NCI-H345 (cell line): ENCODE results near the gene AIFM2.
"Not testable (repeated sequence)": the region's sequence is repeated elsewhere in the genome, so short reads cannot be mapped to it uniquely, and the experiment has no call there.

Source experiments
- DNase-seq: peaks from one replicate; lab custom pipeline; 2025; lab: John Stamatoyannopoulos, UW

Gene AIFM2

DNA sequence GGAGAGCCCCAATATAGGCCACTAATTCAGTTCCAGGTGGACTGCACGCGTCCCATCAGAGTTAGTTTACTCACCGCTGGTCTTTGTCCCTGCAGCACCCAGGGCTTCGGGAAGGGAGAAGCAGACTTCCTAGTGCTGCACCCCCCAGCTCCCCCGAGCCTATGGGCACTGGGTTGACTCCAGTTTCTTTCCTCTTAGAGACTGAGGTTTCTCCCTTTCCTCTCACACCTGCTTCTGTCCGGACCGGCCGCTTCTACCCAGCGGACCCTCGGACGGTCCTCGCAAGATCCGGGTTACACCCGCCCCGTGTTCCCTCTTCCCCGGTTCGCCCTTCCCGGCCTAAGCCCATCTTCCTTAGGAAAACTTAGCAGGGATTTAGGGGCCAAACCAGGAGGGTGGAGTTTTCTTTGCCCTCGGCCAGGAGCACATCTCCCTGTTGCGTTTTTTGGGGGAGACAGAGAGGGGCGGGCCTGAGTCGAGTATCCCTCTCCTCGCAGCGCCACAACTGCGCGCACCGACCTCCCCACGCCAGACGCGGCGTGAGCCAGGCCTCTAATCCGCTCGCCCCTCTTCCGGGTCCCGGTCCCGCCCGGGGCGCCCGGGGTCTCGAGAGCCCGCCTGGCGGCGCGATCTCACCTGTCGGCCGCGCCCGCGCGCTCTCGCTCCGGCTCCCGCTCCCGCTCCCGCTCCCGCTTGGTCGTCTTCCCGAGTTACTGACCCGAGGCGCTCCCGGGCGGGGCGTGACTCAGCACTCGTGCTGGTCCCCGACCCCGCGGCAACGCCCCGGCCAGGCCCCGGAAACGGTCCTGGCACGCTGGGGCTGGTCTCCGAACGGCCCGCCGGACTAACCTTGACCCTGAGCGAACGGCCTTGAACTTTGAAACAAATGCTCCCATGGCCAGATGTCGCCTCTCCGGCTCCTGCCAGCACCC is at the start of gene AIFM2:
TSS of gene AIFM2 (minus strand) at position 728 of the 932 bp plus-strand sequence. CDS start 8,741 bp downstream, outside the sequence.
- no peak for DNase-seq

DNA sequence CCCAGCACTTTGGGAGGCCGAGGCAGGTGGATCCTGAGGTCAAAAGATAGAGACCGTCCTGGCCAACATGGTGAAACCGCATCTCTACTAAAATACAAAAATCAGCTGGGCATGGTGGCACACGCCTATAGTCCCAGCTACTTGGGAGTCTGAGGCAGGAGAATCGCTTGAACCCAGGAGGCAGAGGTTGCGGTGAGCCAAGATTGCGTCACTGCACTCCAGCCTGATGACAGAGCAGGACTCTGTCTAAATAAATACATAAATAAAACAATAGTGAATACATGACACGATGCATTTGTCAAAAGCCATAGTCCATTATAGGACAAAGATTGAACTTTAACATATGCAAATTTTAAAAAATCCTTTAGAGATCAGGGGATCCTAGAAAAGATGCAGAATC is 46.6 kb upstream of the AIFM2 start:
- DNase-seq, result not testable (repeated sequence)

DNA sequence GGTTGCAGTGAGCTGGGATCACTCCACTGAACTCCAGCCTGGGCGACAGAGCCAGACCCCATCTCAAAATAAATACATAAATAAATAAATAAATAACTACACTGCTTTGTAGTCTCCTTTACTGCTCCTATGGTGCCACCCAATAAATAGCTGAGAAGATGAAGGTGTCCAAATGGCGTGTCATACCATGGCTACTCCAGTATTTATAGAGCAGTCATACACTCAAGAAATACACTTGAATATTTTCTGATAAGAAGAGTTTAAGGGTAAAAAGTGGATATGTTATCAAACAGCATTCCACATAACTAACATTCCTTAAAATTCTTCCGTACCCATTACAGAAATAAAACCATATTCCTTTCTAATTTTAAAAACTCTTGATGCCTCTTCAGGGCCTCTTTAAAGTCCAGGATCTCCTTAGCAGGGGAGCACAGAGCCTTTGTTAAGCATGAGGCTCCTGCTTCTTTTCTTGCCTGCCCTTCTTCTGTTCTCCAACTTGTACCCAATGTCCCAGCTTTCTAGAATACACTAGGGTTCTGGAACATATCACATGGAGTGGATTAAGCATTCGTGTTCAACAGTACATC is 45.6 kb upstream of the AIFM2 start:
- DNase-seq, result no peak

DNA sequence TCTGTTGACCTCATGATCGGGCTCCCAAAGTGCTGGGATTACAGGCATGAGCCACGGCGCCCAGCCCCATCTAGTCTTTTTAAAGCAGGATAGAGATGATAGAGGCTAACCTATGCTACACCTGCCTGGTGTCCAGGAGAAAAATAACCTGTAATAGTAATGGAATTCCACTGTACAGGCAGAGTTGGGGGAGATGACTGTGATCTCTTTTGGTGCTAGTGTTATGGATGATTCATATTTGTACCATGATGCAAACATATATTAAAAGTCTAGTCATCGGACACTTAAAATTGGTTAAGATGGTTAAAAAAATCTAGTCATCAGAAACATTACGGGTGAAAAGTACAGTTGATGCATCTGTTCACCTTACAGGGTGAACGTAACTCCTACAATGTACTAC is 43.8 kb upstream of the AIFM2 start:
- no peak for DNase-seq

GRCh38 chr10:70175516-70175915 is 42.9 kb upstream of the AIFM2 start:
- DNase-seq, result no peak

DNA sequence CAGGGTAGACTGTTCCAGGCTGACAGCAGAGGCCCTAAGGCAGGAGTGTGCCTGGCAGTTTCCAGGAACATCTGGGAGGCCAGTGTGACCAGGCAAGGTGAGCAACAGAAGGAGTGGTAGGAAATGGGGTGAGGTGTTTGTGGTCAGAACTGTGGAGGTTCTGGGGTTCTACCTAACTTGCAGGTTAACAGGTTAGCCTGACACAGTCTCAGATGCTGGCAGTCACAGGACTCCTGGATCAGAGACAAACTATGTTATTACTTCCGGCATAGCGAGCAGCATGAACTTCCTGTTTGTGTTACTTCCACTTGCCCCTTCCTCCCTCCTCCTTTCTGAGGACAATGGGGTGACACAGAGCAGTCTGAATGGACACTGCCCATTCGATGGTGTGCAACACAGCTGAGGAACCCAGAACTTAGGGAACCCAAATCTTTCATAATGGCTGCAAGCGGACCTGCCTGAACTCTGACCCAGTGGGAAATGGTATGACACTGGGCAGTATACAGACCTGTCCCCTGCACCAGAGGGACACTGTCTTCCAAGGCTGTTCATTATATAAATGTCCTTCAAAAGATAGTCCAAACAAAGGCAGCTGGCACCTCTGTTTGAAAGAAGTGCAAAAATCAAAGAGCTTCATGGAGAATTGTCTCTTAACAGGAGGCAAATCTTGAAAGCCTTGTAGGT is 41.6 kb upstream of the AIFM2 start:
- DNase-seq, result no peak

- DNase-seq, result no peak
Measured at GRCh38 chr10:70169649-70170364, 37.2 kb upstream of the AIFM2 start.

- DNase-seq, result no peak
Measured at GRCh38 chr10:70169011-70169410, 36.4 kb upstream of the AIFM2 start.

DNA sequence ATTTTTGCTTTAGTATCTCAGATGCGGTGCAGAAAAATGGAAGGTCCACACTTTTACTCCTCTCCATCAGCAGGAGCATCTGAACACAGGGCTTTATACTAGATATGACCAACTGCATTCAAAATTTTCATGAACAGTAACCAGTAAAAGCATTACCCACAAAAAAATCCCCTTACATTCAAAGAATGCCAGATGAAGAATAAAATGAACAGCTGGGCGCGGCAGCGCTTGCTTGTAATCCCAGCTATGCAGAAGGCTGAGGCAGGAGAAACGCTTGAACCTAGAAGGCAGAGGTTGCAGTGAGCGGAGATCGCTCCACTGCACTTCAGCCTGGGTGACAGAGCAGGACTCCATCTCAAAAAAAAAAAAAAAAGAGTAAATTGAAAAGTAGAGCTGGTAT is 34.6 kb upstream of the AIFM2 start:
- no peak for DNase-seq

GRCh38 chr10:70166394-70166793 is 33.8 kb upstream of the AIFM2 start:
- no peak for DNase-seq

DNA sequence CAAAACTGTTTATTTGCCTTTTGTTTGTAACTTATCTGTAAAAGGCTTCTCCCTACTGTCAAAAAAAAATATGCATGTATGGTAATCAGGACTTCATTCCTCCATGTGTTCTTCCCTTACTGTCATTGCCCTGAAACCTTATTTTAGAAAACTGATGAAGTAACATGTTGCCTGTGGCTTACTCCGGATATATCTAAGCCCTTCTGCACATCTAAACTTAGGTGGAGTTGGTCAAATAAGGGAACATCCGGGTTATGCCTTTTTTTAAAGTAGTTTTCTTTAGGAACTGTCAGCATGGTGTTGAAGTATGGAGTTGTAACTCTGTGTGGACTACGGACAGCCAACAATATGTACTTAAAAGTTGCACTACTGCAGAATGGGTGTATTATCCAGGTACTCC is 31.5 kb upstream of the AIFM2 start:
- DNase-seq, result no peak

GRCh38 chr10:70163448-70163847 is 30.8 kb upstream of the AIFM2 start:
- DNase-seq, result no peak

- DNase-seq, result no peak
Measured at GRCh38 chr10:70162892-70163201, 30.2 kb upstream of the AIFM2 start.

GRCh38 chr10:70162151-70162891 is 29.7 kb upstream of the AIFM2 start:
- DNase-seq, result no peak

DNA sequence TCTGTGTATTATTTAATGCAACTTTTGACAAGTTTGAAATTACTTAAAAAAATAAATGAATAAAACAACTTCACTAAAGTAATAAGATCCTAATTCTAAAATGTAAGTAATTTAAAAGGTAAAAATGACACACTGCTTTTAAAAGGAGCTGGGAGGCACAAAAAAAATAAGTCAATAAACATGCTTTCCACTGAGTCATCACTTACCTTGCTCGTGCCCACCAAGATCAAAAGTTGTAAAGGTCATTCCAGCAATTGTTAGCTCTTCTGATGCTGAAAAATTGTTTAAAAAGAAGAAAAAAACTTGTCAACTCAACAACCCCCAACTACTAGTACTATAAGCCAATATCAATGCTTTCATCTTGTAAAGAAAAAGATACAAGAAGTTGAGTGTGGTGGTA is 28.2 kb upstream of the AIFM2 start:
- DNase-seq, result no peak

DNA sequence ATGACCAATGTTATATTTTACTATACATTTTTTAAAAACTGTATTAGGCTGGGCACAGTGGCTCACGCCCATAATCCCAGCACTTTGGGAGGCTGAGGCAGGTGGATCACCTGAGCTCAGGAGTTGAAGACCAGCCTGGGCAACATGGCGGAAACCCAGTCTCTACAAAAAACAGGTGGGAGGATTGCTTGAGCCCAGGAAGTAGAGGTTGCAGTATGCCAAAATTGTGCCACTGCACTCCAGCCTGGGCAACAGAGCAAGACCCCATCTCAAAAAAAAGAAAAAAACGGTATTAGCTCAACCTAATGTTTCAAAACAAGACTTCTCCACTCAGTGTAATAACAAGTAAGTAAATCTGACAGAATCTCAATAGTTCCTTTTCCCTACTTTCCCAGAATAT is 26.7 kb upstream of the AIFM2 start:
- DNase-seq, result not testable (repeated sequence)

DNA sequence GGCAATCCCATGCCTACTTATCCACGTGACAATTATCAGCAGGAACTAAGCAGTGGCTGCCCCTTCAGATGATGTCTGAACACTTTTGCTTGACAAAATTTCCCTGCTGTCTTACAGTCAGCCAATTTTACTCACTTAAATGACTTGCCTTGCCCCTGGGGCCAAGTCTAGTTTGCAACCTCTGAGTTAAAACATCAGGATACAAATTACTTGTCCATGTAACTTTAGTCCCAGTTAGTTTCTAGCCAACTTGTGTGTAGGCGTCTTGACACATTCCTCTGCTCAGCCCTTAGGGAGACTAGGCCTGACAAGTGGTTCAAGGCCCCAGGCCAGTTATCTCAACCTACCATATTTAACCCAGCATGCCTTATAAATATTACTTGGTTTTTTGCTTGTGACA is 25.5 kb upstream of the AIFM2 start:
- no peak for DNase-seq

DNA sequence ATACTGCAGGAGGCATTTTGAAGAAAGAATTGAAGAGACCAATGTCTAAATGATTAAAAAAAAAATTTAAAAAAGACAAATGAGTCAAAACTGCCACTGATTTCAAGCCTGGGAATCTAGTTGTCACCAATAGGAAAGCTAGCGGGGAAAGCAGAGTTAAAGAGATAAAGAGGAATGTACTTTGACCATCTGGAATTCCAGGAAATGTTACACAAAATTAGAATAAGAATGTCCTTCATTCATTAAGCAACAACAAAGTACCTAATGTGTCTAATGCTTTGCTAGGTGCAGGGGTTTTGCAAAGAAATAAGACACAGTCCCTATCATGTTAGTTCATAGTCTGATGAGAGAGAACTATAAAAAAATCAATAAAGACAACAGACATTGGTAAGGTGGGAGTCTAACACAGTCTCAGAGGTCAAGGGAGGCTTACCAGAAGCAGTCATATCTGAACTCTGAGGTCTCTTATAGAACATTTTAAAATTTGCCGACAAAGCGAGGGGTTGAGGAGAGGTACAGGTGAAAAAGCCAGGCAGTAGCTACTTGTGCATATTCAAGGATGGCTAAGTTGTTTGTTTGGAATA is 22.7 kb upstream of the AIFM2 start:
- no peak for DNase-seq

DNA sequence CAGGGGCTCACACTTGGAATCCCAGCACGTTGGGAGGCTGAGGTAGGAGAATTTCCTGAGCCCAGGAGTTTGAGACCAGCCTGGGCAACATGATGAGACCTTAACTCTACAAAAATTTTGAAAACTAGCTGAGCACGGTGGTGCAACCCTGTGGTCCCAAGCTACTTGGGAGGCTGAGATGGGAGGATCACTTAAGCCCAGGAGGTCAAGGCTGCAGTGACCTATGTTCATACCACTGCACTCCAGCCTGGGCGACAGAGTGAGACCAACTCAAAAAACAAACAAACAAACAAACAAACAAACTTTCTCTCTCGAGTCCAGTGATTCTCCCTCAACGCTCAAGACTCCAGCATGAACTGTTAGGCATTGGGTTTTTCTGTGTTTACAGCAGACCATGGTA is 15.9 kb upstream of the AIFM2 start:
- DNase-seq, result no peak

DNA sequence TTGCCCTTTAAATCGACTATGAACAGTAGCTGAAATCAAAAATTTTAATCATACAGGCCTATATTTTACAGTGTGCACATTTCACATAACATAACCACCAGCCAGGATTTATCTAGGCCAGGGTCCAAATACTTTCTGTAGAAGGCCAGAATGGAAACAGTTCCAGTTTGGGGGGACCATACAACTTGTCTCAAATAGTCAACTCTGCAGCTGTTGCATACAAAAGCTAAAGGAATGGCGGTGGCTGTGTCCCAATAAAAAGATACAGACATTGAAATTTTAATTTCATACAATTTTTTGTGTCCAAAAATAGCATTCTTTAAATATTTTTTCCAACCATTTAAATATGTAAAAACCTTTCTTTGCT is 14.6 kb upstream of the AIFM2 start:
- no peak for DNase-seq

DNA sequence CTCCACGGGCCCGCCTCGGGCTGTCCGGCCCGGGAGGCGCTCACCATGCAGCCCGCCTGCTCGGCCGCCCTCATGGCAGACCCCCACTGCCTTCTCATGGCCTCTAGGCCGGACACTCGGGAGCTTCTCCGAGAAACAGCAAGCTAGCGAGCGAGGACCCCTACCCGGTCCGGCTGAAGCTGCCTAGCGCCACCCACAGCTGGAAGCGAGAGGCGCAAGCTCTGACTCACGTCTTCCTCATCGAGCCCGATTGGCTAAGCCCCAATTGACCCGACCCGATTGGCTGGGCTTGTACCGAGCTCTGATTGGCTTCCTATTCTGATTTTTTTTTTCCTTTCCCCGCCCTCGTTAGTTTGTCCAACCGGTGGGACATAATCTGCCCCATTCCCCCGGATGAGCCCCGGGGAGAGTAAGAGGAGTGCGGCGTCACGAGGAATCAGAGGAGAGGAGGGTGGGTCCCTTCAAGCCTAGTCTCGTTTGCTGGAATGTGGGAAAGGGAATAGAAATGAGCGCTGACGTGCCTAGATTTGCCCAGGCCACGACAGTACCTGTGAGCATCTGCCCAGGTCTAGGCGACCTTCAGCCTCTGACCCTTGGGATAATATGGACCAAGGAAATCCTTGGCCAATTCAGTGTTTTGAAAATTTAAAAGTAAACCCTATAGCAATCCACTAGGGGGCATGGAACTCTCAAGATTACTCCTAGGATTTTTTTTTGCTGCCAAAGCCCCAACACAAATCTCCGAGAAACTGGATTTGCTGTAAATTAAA is 14.0 kb upstream of the AIFM2 start, which contains the start of gene TYSND1:
TSS of gene TYSND1 (minus strand) at position 212 of the 770 bp plus-strand sequence. CDS start at position 98, 114 bp downstream.
- DNase-seq, result peak; percentile 97
